SU-DHL-6 (cell line): ENCODE results near the gene RBFOX2.
A peak's percentile ranks its signal among the peaks of the same experiment; 100 is the strongest.

ENCODE experiments used
- EZH2phosphoT487 ChIP-seq: fragments of 200-600 bp; sonication (generic), shearing (Covaris generic); conservative IDR thresholded peaks from 2 replicates; pipeline ENCODE4 v1.6.1; 2018; ENCODE audit warnings: mild to moderate bottlenecking, antibody characterized with exemption, low read length, moderate library complexity, mixed read lengths
- TF ChIP-seq, protein P1 (sequence below): fragments of 200-600 bp; sonication (generic); IDR thresholded peaks from one replicate; pipeline ENCODE4 v1.5.1; 2017; ENCODE audit warnings: antibody characterized with exemption, mild to moderate bottlenecking, low read length, moderate library complexity; ENCODE audit not compliant: insufficient read depth, poor library complexity, severe bottlenecking

DNA sequence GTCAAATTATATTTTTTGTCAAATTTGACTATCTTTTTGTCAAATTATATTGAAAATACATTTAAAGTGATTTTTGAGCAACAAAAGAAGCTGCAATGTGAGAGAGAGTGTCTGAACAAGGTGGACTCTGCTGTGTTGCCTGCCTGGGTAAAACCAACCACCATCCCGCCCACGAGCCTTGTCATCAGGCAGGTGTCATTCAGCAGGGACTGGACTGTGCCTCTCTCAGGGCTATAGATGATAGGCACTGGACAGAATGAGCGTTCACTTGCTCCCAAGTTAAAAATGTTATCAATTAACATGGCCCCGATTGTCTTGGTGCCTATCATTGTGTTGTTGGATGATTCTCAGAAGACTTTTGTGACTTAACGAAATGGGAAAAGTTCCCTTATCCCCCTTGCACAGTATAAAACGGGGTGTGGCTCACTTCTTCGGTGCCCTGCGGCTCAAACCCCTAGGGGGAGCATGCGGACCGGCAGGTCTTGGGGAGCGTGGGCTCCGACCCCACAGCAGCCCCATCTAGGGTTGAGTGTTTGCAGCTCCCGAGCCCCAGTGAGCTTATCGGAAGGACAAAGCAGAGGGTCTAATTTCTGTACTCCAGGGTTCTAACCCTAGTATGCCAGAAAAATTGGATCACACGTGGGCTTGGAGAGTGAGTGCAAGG lies 309.3 kb downstream of the RBFOX2 start:
- TF ChIP-seq, protein P1, sequence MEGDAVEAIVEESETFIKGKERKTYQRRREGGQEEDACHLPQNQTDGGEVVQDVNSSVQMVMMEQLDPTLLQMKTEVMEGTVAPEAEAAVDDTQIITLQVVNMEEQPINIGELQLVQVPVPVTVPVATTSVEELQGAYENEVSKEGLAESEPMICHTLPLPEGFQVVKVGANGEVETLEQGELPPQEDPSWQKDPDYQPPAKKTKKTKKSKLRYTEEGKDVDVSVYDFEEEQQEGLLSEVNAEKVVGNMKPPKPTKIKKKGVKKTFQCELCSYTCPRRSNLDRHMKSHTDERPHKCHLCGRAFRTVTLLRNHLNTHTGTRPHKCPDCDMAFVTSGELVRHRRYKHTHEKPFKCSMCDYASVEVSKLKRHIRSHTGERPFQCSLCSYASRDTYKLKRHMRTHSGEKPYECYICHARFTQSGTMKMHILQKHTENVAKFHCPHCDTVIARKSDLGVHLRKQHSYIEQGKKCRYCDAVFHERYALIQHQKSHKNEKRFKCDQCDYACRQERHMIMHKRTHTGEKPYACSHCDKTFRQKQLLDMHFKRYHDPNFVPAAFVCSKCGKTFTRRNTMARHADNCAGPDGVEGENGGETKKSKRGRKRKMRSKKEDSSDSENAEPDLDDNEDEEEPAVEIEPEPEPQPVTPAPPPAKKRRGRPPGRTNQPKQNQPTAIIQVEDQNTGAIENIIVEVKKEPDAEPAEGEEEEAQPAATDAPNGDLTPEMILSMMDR, result peak; percentile 47
- no peak for TF ChIP-seq EZH2phosphoT487
